Panc1 (cell line): ENCODE results near the gene WNT9A. TPM values are rescaled to one million over a fixed set of nuclear protein-coding genes. Genes with fewer than 3 reads are reported as not detected.

Source experiments
- ATAC-seq: fragments of 200-7000 bp; cut with Tn5 transposase; 2 replicates; pipeline ENCODE4 v1.9.1; 2020; ENCODE audit warnings: mild to moderate bottlenecking, moderate library complexity
- BruUV-seq: library from RNA; stranded (reverse); fragments of 400-500 nt; replicated peaks from 2 replicates; lab custom pipeline; 2021; lab: Mats Ljungman, UMichigan
- CTCF ChIA-PET: fragments of 300-600 bp; sonication (Branson Sonifier 250); formaldehyde crosslinking; loops from one replicate; lab custom pipeline; 2022; ENCODE audit warnings: antibody characterized with exemption; lab: Charles Lee
- POLR2A ChIA-PET: fragments of 300-600 bp; sonication (Branson Sonifier 250); formaldehyde crosslinking; loops from one replicate; lab custom pipeline; 2022; ENCODE audit warnings: antibody characterized with exemption; lab: Charles Lee
- DNase-seq: peaks from one replicate; pipeline ENCODE4 v3.0.0-alpha.2; 2010; ENCODE audit warnings: low read depth, low spot score
- H3K27ac ChIP-seq: 2 replicates; pipeline ENCODE4 v1.5.1; 2011; ENCODE audit warnings: mild to moderate bottlenecking, low read length, inconsistent platforms
- H3K27me3 ChIP-seq: fragments of 200-500 bp; sonication (Bioruptor generic); 2 replicates; pipeline ENCODE4 v1.6.0; 2014; ENCODE audit warnings: low read length, inconsistent platforms; ENCODE audit not compliant: control insufficient read depth, insufficient read depth
- H3K36me3 ChIP-seq: fragments of 200-500 bp; sonication (Bioruptor generic); 2 replicates; pipeline ENCODE4 v1.5.1; 2014; ENCODE audit warnings: inconsistent platforms, mild to moderate bottlenecking, low read length, moderate library complexity; ENCODE audit not compliant: control insufficient read depth, insufficient read depth
- H3K4me1 ChIP-seq: 2 replicates; pipeline ENCODE4 v1.5.1; 2011; ENCODE audit warnings: inconsistent platforms, mild to moderate bottlenecking, low read length, moderate library complexity; ENCODE audit not compliant: control insufficient read depth, insufficient read depth
- H3K4me3 ChIP-seq, 2 experiments: 2 replicates each; pipeline ENCODE4 v1.5.1; 2011 to 2012; ENCODE audit warnings: low read depth in 2 of 2, low read length in 2 of 2, mild to moderate bottlenecking in 2 of 2, inconsistent platforms in 1 of 2, moderate library complexity in 1 of 2
- H3K9me3 ChIP-seq: fragments of 200-500 bp; sonication (Bioruptor generic); 2 replicates; pipeline ENCODE4 v1.5.1; 2014; ENCODE audit warnings: low read depth, mild to moderate bottlenecking, inconsistent platforms, low read length, moderate library complexity; ENCODE audit not compliant: control insufficient read depth, insufficient read depth
- CTCF ChIP-seq: fragments of 450-650 bp; IDR thresholded peaks from 2 replicates; pipeline ENCODE4 v1.5.1; 2017; ENCODE audit warnings: mild to moderate bottlenecking
- POLR2AphosphoS5 ChIP-seq: IDR thresholded peaks from 2 replicates; pipeline ENCODE4 v1.6.1; 2012; ENCODE audit warnings: mild to moderate bottlenecking, low read depth, low read length, moderate library complexity
- REST ChIP-seq, 2 experiments: IDR thresholded peaks; 2 replicates each; pipeline ENCODE4 v1.6.1; 2011 to 2012; ENCODE audit warnings: low read depth in 2 of 2, control low read depth in 1 of 2, low read length in 1 of 2, mild to moderate bottlenecking in 1 of 2, moderate library complexity in 1 of 2; ENCODE audit not compliant: insufficient read depth in 1 of 2
- SIN3A ChIP-seq: IDR thresholded peaks from 2 replicates; pipeline ENCODE4 v1.6.1; 2012; ENCODE audit warnings: low read depth, mild to moderate bottlenecking, low read length, moderate library complexity, borderline replicate concordance; ENCODE audit not compliant: insufficient read depth
- TCF7L2 ChIP-seq: IDR thresholded peaks from 2 replicates; pipeline ENCODE4 v1.6.1; 2011; ENCODE audit warnings: mild to moderate bottlenecking, low read depth, low read length, inconsistent platforms
- in situ Hi-C: cut with HindIII; loops from 2 replicates; pipeline ENCODE4 v1.10.0; 2016; ENCODE audit warnings: low sequenced_read_pairs, low pct_unique_long_range_greater_than_20kb
- intact Hi-C: fragments of 100-400 bp; cut with micrococcal nuclease; formaldehyde crosslinking; loops from one replicate; pipeline ENCODE4 v1.10.0; 2022; ENCODE audit not compliant: unreplicated experiment
- total RNA-seq: library from RNA; stranded (reverse); gene quantifications from one replicate; pipeline ENCODE4 v1.2.1, GENCODE V29; 2021; ENCODE audit not compliant: unreplicated experiment

WNT9A gene
- total RNA-seq, 1 experiment from 2014 or later, result 26.5 TPM

GRCh38 chr1:227905573-227906487 is 41.9 kb downstream of the WNT9A start:
- ChIA-PET CTCF (interaction anchor here (0.7 kb wide), 1 partner anchor 148 kb away, joined by 3 read pairs; no protein-coding TSS in a partner anchor), POLR2A (no interaction called here)
- ATAC-seq, result peak; percentile 54

More at GRCh38 chr1:227905573-227906487, 41.9 kb downstream of the WNT9A start:
- Histone ChIP-seq H3K27ac (no peak overlapping the region), H3K9me3 (no peaks in the 10 kb centered on the region), H3K4me1 (peaks cover 7% of the 10 kb centered on the region), H3K4me3 (no peak overlapping the region), H3K36me3 (no peaks in the 10 kb centered on the region), H3K27me3 (no peaks in the 10 kb centered on the region)
- intact Hi-C loops, result no loop called here
- BruUV-seq, result no TSS peak
- in situ Hi-C loops, result no loop called here
- DNase-seq, result no peak
- TF ChIP-seq POLR2AphosphoS5, result no peak
- TF ChIP-seq REST (IDR thresholded peaks at IDR 0.05; ENCODE audit: insufficient read depth in 1 of 2, low read depth in 2 of 2, low read length in 1 of 2), result no peak
- no peak for TF ChIP-seq SIN3A
- no peak for TF ChIP-seq CTCF
- TF ChIP-seq TCF7L2, result no peak
